Stimulated activated effector memory CD8-positive, alpha-beta T cell treated with anti-CD3 and anti-CD28 coated beads, Interleukin-12 subunit alpha, Interleukin-12 subunit beta, amount 100 ng/mL, for 72 hours (primary cell): ENCODE measurements around the gene ADAM12.

Source experiments
- ATAC-seq: fragments of 150-1000 bp; cut with Tn5 transposase; 2 replicates; pipeline ENCODE4 v1.10.0; 2021
- DNase-seq, 2 donors: peaks; one replicate each; pipeline ENCODE4 v3.0.0; 2021 to 2022; ENCODE audit warnings: low spot score in 2 of 2
- H3K27ac Mint-ChIP-seq: one replicate; pipeline ENCODE4 v1.8.0; 2022; ENCODE audit warnings: mild to moderate bottlenecking, mixed read lengths
- H3K36me3 Mint-ChIP-seq: one replicate; pipeline ENCODE4 v1.8.0; 2022; ENCODE audit warnings: mild to moderate bottlenecking, mixed read lengths
- H3K4me1 Mint-ChIP-seq: one replicate; pipeline ENCODE4 v1.8.0; 2022; ENCODE audit warnings: mixed read lengths
- H3K4me3 Mint-ChIP-seq: one replicate; pipeline ENCODE4 v1.8.0; 2022; ENCODE audit warnings: mild to moderate bottlenecking, mixed read lengths
- H3K9me3 Mint-ChIP-seq: one replicate; pipeline ENCODE4 v1.8.0; 2022; ENCODE audit warnings: mixed read lengths

The ADAM12 gene

GRCh38 chr10:126171555-126171954 lies 216.7 kb downstream of the ADAM12 start:
- H3K4me1 Mint-ChIP-seq, result no peaks in the 10 kb centered on the region
- DNase-seq (no peak), ATAC-seq (no peak)
- H3K9me3 Mint-ChIP-seq, result no peaks in the 10 kb centered on the region
- H3K4me3 Mint-ChIP-seq, result no peak overlapping the region
- no peaks in the 10 kb centered on the region for H3K36me3 Mint-ChIP-seq
- no peak overlapping the region for H3K27ac Mint-ChIP-seq

GRCh38 chr10:126170776-126171175 lies 217.5 kb downstream of the ADAM12 start:
- H3K9me3 Mint-ChIP-seq, result no peaks in the 10 kb centered on the region
- ATAC-seq (no peak), DNase-seq (no peak)
- no peak overlapping the region for H3K27ac Mint-ChIP-seq
- no peaks in the 10 kb centered on the region for H3K36me3 Mint-ChIP-seq
- no peak overlapping the region for H3K4me3 Mint-ChIP-seq
- no peaks in the 10 kb centered on the region for H3K4me1 Mint-ChIP-seq

- no peak overlapping the region for H3K27ac Mint-ChIP-seq
- DNase-seq (no peak), ATAC-seq (no peak)
- H3K4me1 Mint-ChIP-seq, result no peaks in the 10 kb centered on the region
- no peaks in the 10 kb centered on the region for H3K36me3 Mint-ChIP-seq
- no peak overlapping the region for H3K4me3 Mint-ChIP-seq
- no peaks in the 10 kb centered on the region for H3K9me3 Mint-ChIP-seq
These were observed 217.9 kb downstream of the ADAM12 start for GRCh38 chr10:126170371-126170770.

DNA sequence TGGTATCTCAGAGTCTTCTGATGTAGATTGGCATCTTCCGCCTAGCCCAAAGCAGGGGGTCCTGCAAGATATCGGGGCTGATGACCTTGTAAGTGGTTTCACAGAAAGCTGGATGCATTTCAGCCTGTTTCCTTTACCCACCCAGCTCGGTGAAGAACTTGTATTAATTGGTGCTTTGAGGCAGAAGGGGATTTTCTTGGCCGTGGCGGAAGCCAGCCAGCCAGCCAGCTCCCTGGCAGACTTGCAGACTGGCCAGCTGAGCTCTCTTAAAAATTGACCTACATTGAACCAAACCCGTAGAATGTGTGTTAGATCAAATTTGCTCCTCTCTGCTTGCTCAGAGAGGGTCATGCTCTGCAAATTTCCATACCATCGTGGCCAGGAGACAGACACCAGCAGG lies 218.4 kb downstream of the ADAM12 start:
- ATAC-seq, result no peak

GRCh38 chr10:126166797-126167196 lies 221.5 kb downstream of the ADAM12 start:
- Mint-ChIP-seq H3K36me3 (no peaks in the 10 kb centered on the region), H3K4me3 (no peak overlapping the region), H3K9me3 (no peaks in the 10 kb centered on the region), H3K4me1 (peaks cover 7% of the 10 kb centered on the region), H3K27ac (no peak overlapping the region)
- DNase-seq, result no peak
- ATAC-seq, result peak; percentile 46

More for the DNA sequence above, 218.4 kb downstream of the ADAM12 start:
- no peaks in the 10 kb centered on the region for H3K9me3 Mint-ChIP-seq
- no peak for DNase-seq
- no peaks in the 10 kb centered on the region for H3K36me3 Mint-ChIP-seq
- H3K4me3 Mint-ChIP-seq, result no peak overlapping the region
- no peak overlapping the region for H3K27ac Mint-ChIP-seq
- no peaks in the 10 kb centered on the region for H3K4me1 Mint-ChIP-seq

GRCh38 chr10:126165874-126166273 lies 222.4 kb downstream of the ADAM12 start:
- no peak for ATAC-seq

GRCh38 chr10:126163506-126163905 lies 224.8 kb downstream of the ADAM12 start:
- DNase-seq (no peak), ATAC-seq (no peak)
- Mint-ChIP-seq H3K9me3 (no peaks in the 10 kb centered on the region), H3K4me1 (peaks cover 14% of the 10 kb centered on the region), H3K36me3 (no peaks in the 10 kb centered on the region), H3K4me3 (no peak overlapping the region), H3K27ac (no peak overlapping the region)

More at GRCh38 chr10:126165874-126166273, 222.4 kb downstream of the ADAM12 start:
- no peak for DNase-seq
- no peak overlapping the region for H3K27ac Mint-ChIP-seq
- peaks cover 11% of the 10 kb centered on the region for H3K4me1 Mint-ChIP-seq
- no peak overlapping the region for H3K4me3 Mint-ChIP-seq
- no peaks in the 10 kb centered on the region for H3K9me3 Mint-ChIP-seq
- H3K36me3 Mint-ChIP-seq, result no peaks in the 10 kb centered on the region

DNA sequence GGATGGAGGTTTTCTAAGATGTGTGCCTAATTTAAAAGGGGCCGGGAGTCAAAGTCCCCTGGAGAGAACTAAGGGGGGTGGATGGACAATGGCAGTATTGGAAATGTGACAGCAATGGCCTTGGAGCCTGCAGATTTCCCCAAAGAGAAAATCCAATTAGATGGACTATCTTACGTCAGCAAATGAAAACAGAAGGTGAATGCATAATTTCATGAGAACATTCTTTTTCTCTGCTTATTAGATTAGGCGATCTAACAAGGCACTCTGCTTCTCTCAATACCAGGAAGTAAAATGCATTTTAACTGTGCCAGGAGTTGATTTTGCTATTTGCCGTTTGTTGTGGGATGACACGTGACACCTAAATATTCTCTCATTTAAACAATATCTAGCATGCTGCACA lies 226.6 kb downstream of the ADAM12 start:
- no peak overlapping the region for H3K4me3 Mint-ChIP-seq
- H3K9me3 Mint-ChIP-seq, result no peaks in the 10 kb centered on the region
- ATAC-seq, result no peak
- H3K27ac Mint-ChIP-seq, result no peak overlapping the region
- H3K4me1 Mint-ChIP-seq, result peaks cover 24% of the 10 kb centered on the region
- DNase-seq, result no peak
- no peaks in the 10 kb centered on the region for H3K36me3 Mint-ChIP-seq

DNA sequence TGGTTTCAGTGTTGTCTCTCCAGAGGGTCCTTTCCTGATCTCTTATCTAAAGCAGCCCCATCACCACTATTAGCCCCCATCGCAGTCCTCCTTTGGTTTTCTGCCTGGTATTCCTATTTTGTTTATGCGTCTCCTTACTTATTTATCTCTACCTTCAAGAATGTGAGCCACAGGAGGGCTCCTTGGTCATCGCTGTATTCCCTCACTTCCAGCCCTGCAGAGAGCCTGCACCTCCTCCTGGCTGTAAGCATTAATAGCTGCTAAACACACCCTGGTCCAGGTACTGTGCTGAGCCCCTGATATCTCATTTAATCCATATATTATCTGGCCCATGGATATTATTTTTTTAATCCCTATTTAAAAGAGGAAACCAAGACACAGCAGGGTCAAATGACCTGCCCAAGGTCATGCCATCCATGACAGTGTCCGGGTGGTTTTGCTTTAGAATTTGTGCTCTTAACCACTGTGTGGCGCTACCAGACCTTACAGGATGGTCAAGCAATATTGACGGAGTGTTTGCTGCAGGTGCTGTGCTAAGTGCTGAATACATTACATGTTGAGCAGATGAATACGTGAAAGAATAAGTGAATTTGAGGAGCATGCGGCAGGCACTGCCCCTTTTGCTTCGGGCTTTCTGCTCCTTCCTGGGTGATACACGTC lies 227.2 kb downstream of the ADAM12 start:
- Mint-ChIP-seq H3K4me1 (peaks cover 30% of the 10 kb centered on the region), H3K9me3 (no peaks in the 10 kb centered on the region), H3K4me3 (no peak overlapping the region), H3K36me3 (no peaks in the 10 kb centered on the region), H3K27ac (no peak overlapping the region)
- no peak for DNase-seq
- ATAC-seq, result no peak

GRCh38 chr10:126160571-126160970 lies 227.7 kb downstream of the ADAM12 start:
- Mint-ChIP-seq H3K4me3 (no peak overlapping the region), H3K4me1 (peaks cover 35% of the 10 kb centered on the region), H3K27ac (no peak overlapping the region), H3K9me3 (no peaks in the 10 kb centered on the region), H3K36me3 (no peaks in the 10 kb centered on the region)
- ATAC-seq, result no peak
- DNase-seq, result no peak

DNA sequence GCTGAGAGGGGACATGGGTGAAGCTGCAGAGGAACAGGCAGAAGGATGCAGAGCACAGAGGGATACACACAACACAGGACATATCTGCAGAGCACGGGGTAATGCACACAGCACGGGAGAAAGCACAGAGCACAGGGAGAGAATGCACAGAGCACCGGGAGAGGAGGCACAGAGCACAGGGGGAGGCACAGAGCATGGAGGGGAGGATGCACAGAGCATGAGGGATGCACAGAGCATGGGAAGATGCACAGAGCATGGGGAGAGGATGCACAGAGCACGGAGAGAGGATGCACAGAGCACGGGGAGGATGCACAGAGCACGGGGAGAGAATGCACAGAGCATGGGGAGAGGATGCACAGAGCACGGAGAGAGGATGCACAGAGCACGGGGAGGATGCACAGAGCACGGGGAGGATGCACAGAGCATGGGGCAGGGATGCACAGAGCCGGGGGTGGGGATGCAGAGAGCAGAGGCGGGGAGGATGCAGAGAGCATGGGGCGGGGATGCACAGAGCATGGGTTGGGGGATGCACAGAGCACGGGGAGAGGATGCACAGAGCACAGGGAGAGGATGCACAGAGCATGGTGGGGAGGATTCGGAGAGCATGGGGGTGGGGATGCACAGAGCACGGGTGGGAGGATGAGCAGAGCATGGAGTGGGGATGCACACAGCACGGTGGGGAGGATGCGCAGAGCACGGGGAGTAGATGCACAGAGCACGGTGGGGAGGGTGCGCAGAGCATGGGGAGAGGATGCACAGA lies 230.0 kb downstream of the ADAM12 start:
- H3K9me3 Mint-ChIP-seq, result peaks cover 3% of the 10 kb centered on the region
- H3K27ac Mint-ChIP-seq, result no peak overlapping the region
- peaks cover 38% of the 10 kb centered on the region for H3K4me1 Mint-ChIP-seq
- ATAC-seq, result no peak
- peaks cover 4% of the 10 kb centered on the region for H3K36me3 Mint-ChIP-seq
- DNase-seq, result no peak
- H3K4me3 Mint-ChIP-seq, result no peak overlapping the region

DNA sequence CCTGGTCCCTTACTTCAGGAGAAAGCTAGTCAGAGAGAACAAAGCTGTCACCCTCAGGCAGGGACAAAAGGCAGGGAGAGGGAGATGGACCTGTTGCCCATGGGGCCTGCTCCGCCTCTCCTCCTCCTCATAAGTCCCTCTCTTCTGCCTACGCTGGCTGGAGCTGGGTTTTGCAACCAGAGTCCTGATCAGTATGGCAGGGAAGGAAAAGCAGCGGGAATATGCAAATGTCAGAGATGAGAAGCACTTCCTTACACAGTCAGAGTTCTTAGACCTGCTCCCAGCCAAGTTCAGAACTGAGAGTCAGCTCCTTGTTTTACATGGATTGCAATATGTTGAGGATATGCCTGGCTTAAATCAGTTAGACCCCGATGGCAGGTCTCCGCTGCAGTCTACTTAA lies 231.1 kb downstream of the ADAM12 start:
- H3K4me1 Mint-ChIP-seq, result peaks cover 34% of the 10 kb centered on the region
- peak overlapping the region; percentile 39 for H3K27ac Mint-ChIP-seq
- no peak overlapping the region for H3K4me3 Mint-ChIP-seq
- ATAC-seq (no peak), DNase-seq (no peak)
- H3K9me3 Mint-ChIP-seq, result peaks cover 4% of the 10 kb centered on the region
- peaks cover 6% of the 10 kb centered on the region for H3K36me3 Mint-ChIP-seq

- Mint-ChIP-seq H3K9me3 (peaks cover 7% of the 10 kb centered on the region), H3K36me3 (peaks cover 6% of the 10 kb centered on the region), H3K4me3 (no peak overlapping the region), H3K27ac (peak overlapping the region; percentile 39), H3K4me1 (peaks cover 31% of the 10 kb centered on the region)
- ATAC-seq, result no peak
- no peak for DNase-seq
These were observed 231.8 kb downstream of the ADAM12 start for GRCh38 chr10:126156503-126156902.

- peaks cover 7% of the 10 kb centered on the region for H3K9me3 Mint-ChIP-seq
- no peak for DNase-seq
- H3K4me1 Mint-ChIP-seq, result peaks cover 28% of the 10 kb centered on the region
- H3K4me3 Mint-ChIP-seq, result no peak overlapping the region
- H3K27ac Mint-ChIP-seq, result no peak overlapping the region
- H3K36me3 Mint-ChIP-seq, result peaks cover 6% of the 10 kb centered on the region
- ATAC-seq, result no peak
These were observed 232.3 kb downstream of the ADAM12 start for GRCh38 chr10:126156012-126156411.

DNA sequence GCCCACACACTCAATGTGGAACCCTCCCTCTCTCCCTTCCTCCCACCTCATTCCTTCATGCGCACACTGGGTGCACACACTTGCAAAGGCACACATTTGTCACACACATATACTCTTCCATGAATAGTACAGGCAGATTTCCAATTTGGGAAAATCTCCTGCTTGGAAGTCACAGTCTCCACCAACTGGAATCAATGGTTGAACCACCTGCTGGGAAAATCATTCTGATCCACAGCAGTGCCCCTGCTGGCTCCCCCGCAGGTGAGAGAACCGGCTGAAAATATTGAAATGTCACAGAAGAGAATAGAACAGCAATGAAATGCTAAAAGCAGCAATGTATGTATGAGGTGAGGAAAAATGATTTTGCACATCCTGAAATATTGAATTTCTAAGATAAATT lies 232.7 kb downstream of the ADAM12 start:
- H3K4me3 Mint-ChIP-seq, result no peak overlapping the region

More for the DNA sequence above, 232.7 kb downstream of the ADAM12 start:
- H3K9me3 Mint-ChIP-seq, result peaks cover 9% of the 10 kb centered on the region
- peaks cover 6% of the 10 kb centered on the region for H3K36me3 Mint-ChIP-seq
- no peak overlapping the region for H3K27ac Mint-ChIP-seq
- DNase-seq (no peak), ATAC-seq (no peak)
- peaks cover 24% of the 10 kb centered on the region for H3K4me1 Mint-ChIP-seq
